Measurements from ENCODE around the gene TOM1.

GRCh38 chr22:35274154-35274871 lies 25.4 kb upstream of the TOM1 start:
- no peak for TF ChIP-seq POLR2A (IDR thresholded peaks at IDR 0.05; ENCODE audit: low read length)
- no peak for TF ChIP-seq GATA1 (IDR thresholded peaks at IDR 0.05; ENCODE audit: low read depth, low read length)
